GM19455 (cell line): ENCODE results near the gene TANK.

Source experiments
- ATAC-seq: cut with Tn5 transposase; IDR thresholded peaks from one replicate; pipeline ENCODE4 v1.9.1; 2021; ENCODE audit not compliant: unreplicated experiment

The TANK gene

DNA sequence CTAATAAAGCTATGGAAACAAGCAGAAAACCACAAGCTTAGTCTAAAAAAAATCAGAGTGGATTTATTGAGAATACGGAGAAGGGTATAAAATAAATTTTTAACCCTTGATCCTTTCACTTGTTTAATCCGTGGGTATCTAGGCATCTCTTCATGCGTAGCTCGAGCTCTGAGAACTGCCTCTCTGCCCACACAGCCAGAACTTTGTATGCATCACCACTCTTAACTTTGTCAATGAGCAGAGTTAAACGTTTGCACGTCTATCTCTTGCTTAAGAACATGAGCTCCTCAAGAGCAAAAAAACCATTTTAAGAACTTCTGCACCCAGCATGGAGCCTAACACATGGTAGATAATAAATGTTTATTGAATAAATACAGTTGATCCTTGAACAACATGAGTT, 26.9 kb upstream of the TANK start:
- no peak for ATAC-seq

DNA sequence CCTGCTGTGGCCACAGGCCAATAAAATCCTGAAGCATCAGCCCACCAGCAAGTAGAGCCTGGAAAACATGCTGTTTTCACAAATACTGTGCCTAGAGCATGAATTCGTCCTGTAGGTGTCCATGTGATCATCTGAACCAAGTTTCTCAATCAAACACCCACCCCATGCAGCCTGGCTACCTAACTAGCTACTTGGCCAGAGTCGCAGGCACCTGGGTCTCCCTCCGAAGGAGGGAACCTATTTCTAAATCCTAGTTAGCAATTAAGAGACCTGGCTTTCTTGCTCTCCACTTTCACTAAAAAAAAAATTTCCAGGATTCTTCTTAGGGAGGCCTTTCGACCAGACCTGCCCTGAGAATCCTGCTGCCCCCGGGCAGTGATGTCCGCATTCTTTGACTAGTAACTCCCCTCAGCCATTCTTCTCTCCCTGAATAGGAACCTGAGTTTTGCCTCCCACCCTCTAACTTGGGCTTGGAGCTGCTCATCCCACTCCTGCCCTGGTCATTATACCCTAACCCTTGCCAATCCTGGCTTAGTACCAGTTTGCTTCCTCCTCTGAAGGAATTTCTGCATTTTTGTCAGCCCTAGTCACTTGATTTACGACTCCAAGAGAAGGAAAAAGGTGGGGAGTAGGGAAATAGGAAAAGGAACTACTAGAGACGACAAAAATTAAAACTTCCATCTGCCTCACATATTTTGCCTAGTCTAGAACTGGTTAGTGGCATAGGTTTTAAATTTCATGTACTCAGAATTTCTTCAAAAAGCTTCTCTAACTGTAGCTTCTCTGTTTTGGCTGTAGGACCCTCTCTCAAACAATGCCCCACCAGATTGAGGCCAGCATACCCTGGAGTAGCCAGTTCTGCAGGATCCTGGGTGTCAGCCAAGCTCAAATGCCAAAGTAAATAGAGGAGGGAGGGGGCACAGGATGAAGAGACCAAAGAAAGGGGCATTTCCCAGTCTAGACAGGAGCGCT, 25.4 kb upstream of the TANK start:
- no peak for ATAC-seq

GRCh38 chr2:161135951-161136593, 24.2 kb upstream of the TANK start:
- no peak for ATAC-seq

- ATAC-seq, result peak; percentile 78
Measured at GRCh38 chr2:161136696-161137324, 23.4 kb upstream of the TANK start.

DNA sequence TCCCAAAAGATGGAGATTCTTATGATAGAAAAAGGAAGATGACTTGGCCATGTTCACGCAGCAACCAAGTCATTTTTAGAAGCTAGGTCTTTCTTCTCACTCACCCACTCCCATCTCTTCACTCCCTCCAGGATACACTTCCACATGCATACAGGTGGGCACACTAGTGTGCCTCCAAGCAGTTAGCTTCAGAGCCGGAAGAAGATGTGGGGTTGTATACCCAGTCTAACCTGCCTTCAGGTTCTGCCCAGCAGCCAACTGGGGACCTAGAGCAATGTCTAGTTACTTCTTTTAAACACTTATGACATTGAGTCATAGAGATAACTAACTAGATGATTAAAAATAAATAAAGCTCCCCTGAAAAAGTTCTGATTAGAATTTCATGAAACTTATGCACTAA, 21.8 kb upstream of the TANK start:
- no peak for ATAC-seq

- ATAC-seq, result peak; percentile 41
Measured at GRCh38 chr2:161139098-161139987, 20.9 kb upstream of the TANK start.

GRCh38 chr2:161141033-161141432, 19.2 kb upstream of the TANK start:
- ATAC-seq, result peak; percentile 38

GRCh38 chr2:161146209-161146775, 13.9 kb upstream of the TANK start:
- no peak for ATAC-seq

- no peak for ATAC-seq
Measured at GRCh38 chr2:161146996-161147395, 13.2 kb upstream of the TANK start.

DNA sequence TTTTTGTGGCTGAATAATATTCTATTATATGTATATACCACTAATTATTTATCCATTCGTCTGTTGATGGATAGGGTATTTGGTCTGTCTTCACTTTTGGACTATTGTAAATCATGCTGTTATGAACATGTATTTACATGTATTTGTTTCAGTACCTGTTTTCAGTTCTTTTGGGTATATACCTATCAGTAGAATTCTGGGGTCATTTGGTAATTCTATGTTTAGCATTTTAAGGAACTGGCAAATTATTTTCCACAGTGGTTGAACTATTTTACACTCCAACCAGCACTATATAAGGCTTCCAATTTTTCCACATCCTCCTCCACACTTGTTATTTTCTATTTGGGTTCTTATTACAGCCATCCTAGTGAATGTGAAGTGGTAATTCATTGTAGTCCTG, 12.4 kb upstream of the TANK start:
- ATAC-seq, result no peak

DNA sequence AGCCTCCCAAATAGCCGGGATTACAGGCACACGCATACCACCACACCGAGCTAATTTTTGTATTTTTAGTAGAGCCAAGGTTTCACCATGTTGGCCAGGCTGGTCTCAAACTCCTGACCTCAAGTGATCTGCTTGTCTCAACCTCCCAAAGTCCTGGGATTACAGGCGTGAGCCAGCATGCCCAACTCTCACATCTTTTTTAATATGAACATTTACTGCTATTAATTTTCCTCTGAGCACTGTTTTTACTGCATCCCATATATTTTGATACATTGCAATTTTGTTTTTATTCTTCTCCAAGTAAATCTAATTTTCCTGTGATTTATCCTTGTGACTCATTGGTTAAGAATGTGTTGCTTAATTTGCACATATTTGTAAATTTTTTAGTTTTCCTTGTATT, 9.5 kb upstream of the TANK start:
- ATAC-seq, result no peak

GRCh38 chr2:161152302-161152701, 7.9 kb upstream of the TANK start:
- no peak for ATAC-seq

GRCh38 chr2:161158882-161159281, 1.3 kb upstream of the TANK start:
- no peak for ATAC-seq

DNA sequence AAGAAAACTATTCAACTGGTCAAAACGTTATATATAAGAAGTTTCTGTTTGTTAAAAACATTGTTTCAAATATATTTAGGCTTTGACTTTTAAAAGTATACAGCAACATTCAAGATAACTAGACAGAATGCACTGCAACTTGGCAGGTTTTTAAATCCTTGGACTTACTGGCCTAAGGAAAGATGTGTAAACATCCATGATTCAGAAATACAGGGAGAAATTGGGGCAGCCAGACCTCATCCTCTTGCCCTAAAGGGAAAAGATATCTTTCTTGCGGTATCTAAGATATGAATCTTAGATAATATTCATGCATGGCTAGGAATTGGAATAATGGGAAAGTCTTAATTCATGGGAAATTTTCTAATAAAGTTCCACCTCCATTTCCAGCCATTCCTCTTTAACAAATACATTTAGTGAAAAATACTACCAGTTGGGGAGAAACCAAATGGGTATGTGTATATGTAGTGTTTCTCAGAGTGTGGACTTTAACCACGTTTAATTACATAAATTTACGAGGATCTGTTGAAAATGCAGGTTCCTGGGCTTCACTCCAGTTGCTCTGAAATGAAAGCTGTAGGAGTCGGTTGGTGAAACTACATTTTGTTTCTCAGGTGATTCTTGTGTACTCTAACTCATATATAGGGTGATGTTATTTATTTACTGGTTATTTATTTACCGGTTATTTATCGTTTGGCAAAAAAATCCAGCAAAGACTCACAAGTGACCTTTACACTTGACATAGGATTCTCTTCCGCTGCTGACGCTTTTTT, 587 bp upstream of the TANK start:
- no peak for ATAC-seq

- ATAC-seq, result peak; percentile 33
Measured at GRCh38 chr2:161161074-161161706, 962 bp downstream of the TANK start.

- no peak for ATAC-seq
Measured at GRCh38 chr2:161163440-161163839, 3.2 kb downstream of the TANK start.

GRCh38 chr2:161164161-161164560, 3.9 kb downstream of the TANK start:
- no peak for ATAC-seq

DNA sequence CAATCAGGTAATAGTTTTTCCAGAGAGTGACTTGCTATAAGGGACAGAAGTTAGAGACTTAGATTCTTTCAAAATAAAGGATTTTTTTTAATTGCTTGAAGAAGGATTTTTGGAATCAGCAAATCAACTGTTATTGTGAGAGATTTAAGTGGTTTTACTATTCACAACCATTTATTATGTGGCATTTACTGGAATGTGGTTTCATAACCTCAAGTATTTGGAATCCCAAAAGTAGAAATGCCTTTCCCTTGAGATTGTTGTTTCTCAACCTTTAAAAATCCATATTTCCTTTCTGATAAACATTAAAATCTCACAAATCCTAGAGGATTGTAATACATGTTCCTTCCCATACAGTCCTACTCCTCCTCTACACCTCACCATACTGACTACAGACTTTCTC, 5.0 kb downstream of the TANK start:
- no peak for ATAC-seq

DNA sequence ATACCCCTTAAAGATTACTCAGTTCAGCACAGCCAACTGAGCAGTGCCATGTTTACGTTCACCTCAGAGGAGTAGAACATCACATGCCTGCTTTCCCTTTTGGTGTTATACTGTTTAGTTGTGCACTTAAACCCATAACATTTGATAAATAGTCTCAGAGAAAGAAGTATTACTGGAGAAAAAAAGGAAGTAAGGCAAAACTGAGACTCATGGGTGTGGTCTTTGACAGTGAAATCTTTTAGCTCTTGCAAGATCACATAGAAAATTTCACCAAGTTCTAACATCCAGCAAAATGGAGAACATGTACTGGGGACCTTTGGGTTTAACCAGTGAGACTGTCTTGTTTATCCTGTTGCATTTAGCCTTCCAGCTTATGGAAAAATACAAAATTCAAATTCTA, 5.6 kb downstream of the TANK start:
- ATAC-seq, result peak; percentile 27
